Measurements from ENCODE around the gene TEX53. TPM values are rescaled to one million over a fixed set of nuclear protein-coding genes. Genes with fewer than 3 reads are reported as not detected.

TEX53 gene
- total and polyA plus RNA-seq, 8 donors = not detected

DNA sequence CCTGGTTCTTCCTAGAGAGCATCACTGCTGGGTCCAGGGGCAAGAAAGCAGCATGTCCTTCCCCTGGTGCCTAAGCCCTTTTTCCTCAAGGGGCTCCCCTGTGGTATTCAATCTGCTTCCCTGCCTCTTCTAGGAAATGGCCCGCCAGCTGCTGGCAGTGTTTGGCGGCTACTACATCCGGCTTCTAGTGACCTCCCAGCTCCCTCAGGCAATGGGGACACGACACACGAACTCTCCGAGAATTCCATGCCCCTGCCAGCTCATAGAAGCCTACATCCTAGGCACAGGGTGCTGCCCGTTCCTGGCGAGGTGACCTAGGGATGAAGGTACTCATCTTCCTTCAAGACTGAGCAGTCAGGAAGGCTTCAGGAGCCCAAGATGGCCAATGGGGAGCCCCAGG is 14.6 kb downstream of the TEX53 start:
- TF ChIP-seq, protein P1, sequence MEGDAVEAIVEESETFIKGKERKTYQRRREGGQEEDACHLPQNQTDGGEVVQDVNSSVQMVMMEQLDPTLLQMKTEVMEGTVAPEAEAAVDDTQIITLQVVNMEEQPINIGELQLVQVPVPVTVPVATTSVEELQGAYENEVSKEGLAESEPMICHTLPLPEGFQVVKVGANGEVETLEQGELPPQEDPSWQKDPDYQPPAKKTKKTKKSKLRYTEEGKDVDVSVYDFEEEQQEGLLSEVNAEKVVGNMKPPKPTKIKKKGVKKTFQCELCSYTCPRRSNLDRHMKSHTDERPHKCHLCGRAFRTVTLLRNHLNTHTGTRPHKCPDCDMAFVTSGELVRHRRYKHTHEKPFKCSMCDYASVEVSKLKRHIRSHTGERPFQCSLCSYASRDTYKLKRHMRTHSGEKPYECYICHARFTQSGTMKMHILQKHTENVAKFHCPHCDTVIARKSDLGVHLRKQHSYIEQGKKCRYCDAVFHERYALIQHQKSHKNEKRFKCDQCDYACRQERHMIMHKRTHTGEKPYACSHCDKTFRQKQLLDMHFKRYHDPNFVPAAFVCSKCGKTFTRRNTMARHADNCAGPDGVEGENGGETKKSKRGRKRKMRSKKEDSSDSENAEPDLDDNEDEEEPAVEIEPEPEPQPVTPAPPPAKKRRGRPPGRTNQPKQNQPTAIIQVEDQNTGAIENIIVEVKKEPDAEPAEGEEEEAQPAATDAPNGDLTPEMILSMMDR (IDR thresholded peaks at IDR 0.05) = no peak
- H3K4me3 ChIP-seq = no peak overlapping the region
- H3K9me3 ChIP-seq = no peaks in the 10 kb centered on the region
- intact Hi-C loops (cut with DNase I) = no loop called here
- ATAC-seq = no peak
- H3K36me3 ChIP-seq = peaks cover 0 to 50% of the 10 kb centered on the region in 2 donors
- DNase-seq = no peak
- H3K27me3 ChIP-seq = no peaks in the 10 kb centered on the region
- H3K4me1 ChIP-seq = peaks cover 0 to 3% of the 10 kb centered on the region in 2 donors
- no peak overlapping the region for H3K27ac ChIP-seq

DNA sequence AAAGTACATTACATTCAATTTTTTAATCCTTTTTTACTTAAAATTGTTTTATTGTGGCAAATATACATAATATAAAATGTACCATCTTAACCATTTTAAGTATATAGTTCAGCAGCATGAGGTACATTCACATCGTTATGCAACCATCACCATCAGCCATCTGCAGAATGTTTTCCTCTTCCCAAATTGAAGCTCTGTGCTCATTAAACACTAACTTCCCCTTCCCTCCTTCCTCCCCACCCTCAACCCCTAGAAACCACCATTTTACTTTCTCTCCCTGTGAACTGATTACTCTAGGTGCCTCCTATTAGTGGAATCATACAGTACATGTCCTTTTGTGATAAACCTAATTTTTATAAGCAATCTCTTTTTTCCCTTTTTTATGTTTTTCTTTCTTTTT is 15.6 kb downstream of the TEX53 start:
- DNase-seq = no peak
- Histone ChIP-seq H3K27me3 (no peaks in the 10 kb centered on the region), H3K27ac (no peak overlapping the region), H3K36me3 (peaks cover 0 to 61% of the 10 kb centered on the region in 2 donors), H3K4me1 (peaks cover 0 to 3% of the 10 kb centered on the region in 2 donors), H3K9me3 (no peaks in the 10 kb centered on the region), H3K4me3 (no peak overlapping the region)
- TF ChIP-seq, protein P1 (IDR thresholded peaks at IDR 0.05) = no peak
- peak; percentile 38 for ATAC-seq
- intact Hi-C loops (cut with DNase I) = no loop called here

DNA sequence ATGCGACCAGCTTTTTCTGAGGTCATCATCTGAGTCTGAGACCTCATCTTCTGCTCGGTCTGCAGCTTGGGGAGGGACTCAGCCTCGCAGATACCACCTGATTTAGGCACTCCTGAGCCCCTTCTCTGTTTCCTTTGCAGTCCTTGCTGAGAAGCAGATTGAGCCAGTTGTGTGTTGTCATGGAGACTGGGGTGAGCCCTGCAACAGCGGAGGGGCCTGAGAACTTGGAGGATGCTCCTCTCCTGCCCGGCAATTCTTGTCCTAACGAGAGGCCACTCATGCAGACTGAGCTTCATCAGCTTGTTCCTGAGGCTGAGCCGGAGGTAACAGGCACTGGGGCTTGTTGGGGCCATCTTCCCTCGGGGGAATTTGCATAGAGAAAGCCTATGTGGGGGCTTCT is 19.2 kb downstream of the TEX53 start:
- Histone ChIP-seq H3K27me3 (no peaks in the 10 kb centered on the region), H3K36me3 (peaks cover 0 to 71% of the 10 kb centered on the region in 2 donors), H3K9me3 (no peaks in the 10 kb centered on the region), H3K27ac (no peak overlapping the region), H3K4me1 (peaks cover 0 to 3% of the 10 kb centered on the region in 2 donors), H3K4me3 (no peak overlapping the region)
- TF ChIP-seq, protein P1 (IDR thresholded peaks at IDR 0.05) = no peak
- intact Hi-C loops (cut with DNase I) = no loop called here
- ATAC-seq = no peak
- DNase-seq = no peak

DNA sequence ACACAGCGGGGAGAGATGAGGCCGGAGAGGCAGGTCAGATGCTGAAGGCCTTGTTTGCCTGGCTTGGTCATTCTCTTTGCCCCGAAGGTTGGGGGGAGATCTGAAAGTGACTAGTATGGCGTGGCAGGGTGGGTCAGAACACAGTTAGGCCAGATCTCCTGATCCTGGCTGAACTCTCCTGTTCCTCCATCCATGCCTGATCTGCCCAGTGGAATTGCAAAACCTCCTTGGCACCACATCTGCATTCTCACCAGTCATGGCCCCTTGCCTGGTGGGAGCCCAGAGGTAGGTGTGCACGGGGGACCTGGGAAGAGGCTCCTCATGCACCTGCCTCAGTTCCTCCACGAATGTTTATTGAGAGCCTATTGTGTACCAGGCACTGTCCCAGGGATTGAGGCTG is 23.2 kb downstream of the TEX53 start:
- no peaks in the 10 kb centered on the region for H3K27me3 ChIP-seq
- no peaks in the 10 kb centered on the region for H3K9me3 ChIP-seq
- no peak for DNase-seq
- H3K27ac ChIP-seq = no peak overlapping the region
- H3K4me1 ChIP-seq = no peaks in the 10 kb centered on the region
- peaks cover 0 to 89% of the 10 kb centered on the region in 2 donors for H3K36me3 ChIP-seq
- no peak overlapping the region for H3K4me3 ChIP-seq
- ATAC-seq = no peak
- TF ChIP-seq, protein P1 (IDR thresholded peaks at IDR 0.05) = no peak
- intact Hi-C loops (cut with DNase I) = no loop called here

DNA sequence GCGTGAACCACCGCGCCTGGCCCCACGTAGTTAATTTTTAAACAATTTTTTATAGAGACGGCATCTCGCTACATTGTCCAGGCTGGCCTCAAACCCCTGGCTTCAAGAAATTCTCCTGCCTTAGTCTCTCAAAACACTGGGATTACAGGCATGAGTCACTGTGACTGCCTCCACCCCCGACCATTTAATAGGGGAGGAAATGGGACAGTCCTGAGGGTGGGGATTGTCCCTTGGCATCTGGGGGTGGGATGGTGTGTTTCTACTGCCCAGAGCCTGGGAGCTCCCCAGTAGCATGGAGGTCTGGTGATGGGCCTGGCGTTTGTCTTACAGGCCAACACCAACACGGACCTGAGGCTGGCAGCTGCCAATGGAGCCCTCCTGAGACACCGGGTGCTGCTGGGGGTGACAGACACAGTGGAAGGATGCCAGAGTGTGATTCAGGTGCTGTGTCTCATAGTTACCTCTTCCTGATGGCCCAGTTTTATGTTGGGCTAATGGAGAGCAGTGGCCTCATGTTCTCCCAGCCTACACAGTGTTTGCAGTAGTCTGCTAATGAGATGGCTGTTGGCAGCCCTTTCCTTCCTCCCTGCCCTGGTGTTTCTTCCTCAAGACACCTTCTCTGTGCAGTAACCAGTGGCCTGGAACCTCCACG is 24.0 kb downstream of the TEX53 start:
- DNase-seq = no peak
- TF ChIP-seq, protein P1 (IDR thresholded peaks at IDR 0.05) = no peak
- intact Hi-C loops (cut with DNase I) = no loop called here
- Histone ChIP-seq H3K27me3 (no peaks in the 10 kb centered on the region), H3K9me3 (no peaks in the 10 kb centered on the region), H3K4me1 (no peaks in the 10 kb centered on the region), H3K27ac (no peak overlapping the region), H3K36me3 (peaks cover 0 to 89% of the 10 kb centered on the region in 2 donors), H3K4me3 (no peak overlapping the region)
- no peak for ATAC-seq

Data from left lung (tissue), 10 donors.